Measurements from ENCODE around the gene TRMT2A. TPM values are rescaled to one million over a fixed set of nuclear protein-coding genes. Genes with fewer than 3 reads are reported as not detected.

Gene TRMT2A
- total RNA-seq, 2 experiments from 2014 or later = 79.3 to 84.2 TPM

DNA sequence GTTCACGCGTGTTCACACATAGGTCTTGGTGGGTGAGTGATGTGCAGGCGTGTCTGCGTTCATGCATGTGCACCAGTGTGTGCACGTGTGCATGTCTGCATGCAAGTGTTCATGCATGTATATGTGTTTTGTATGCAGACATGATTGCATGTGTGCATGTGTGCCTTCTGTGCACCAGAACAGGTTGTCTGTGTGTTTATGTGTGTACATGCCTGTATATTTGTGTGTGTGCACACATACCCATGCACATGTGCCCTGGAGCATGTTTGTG is 19.5 kb upstream of the TRMT2A start:
- Mint-ChIP-seq H3K4me1 (ENCODE audit: low read depth) (peaks cover 33% of the 10 kb centered on the region), H3K27ac (no peak overlapping the region), H3K4me3 (peak overlapping the region; percentile 63), H3K36me3 (ENCODE audit: low read depth) (peaks cover 3% of the 10 kb centered on the region), H3K9me3 (no peaks in the 10 kb centered on the region), H3K27me3 (no peaks in the 10 kb centered on the region)
- POLR2A ChIA-PET = no interaction called here
- H3K27ac ChIP-seq (ENCODE audit: low read depth in 1 of 2, low read length in 2 of 2) = no peak overlapping the region
- no peaks in the 10 kb centered on the region for H3K27me3 ChIP-seq (ENCODE audit: control insufficient read depth in 1 of 2, insufficient read depth in 2 of 2, low read length in 2 of 2)
- CTCF ChIA-PET = no interaction called here
- TF ChIP-seq, protein P1, sequence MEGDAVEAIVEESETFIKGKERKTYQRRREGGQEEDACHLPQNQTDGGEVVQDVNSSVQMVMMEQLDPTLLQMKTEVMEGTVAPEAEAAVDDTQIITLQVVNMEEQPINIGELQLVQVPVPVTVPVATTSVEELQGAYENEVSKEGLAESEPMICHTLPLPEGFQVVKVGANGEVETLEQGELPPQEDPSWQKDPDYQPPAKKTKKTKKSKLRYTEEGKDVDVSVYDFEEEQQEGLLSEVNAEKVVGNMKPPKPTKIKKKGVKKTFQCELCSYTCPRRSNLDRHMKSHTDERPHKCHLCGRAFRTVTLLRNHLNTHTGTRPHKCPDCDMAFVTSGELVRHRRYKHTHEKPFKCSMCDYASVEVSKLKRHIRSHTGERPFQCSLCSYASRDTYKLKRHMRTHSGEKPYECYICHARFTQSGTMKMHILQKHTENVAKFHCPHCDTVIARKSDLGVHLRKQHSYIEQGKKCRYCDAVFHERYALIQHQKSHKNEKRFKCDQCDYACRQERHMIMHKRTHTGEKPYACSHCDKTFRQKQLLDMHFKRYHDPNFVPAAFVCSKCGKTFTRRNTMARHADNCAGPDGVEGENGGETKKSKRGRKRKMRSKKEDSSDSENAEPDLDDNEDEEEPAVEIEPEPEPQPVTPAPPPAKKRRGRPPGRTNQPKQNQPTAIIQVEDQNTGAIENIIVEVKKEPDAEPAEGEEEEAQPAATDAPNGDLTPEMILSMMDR (IDR thresholded peaks at IDR 0.05) = no peak
- ATAC-seq (ENCODE audit: poor library complexity) (no peak), DNase-seq (no peak)
- H3K9me3 ChIP-seq (ENCODE audit: control insufficient read depth in 1 of 2, insufficient read depth in 1 of 2, low read length in 2 of 2) = no peaks in the 10 kb centered on the region
- H3K4me1 ChIP-seq (ENCODE audit: insufficient read depth, low read length) = peaks cover 50% of the 10 kb centered on the region
- H3K4me3 ChIP-seq (ENCODE audit: low read length) = no peak overlapping the region
- H3K36me3 ChIP-seq (ENCODE audit: insufficient read depth, low read length) = peaks cover 7% of the 10 kb centered on the region
- intact Hi-C loops (cut with DNase I, micrococcal nuclease) = no loop called here

DNA sequence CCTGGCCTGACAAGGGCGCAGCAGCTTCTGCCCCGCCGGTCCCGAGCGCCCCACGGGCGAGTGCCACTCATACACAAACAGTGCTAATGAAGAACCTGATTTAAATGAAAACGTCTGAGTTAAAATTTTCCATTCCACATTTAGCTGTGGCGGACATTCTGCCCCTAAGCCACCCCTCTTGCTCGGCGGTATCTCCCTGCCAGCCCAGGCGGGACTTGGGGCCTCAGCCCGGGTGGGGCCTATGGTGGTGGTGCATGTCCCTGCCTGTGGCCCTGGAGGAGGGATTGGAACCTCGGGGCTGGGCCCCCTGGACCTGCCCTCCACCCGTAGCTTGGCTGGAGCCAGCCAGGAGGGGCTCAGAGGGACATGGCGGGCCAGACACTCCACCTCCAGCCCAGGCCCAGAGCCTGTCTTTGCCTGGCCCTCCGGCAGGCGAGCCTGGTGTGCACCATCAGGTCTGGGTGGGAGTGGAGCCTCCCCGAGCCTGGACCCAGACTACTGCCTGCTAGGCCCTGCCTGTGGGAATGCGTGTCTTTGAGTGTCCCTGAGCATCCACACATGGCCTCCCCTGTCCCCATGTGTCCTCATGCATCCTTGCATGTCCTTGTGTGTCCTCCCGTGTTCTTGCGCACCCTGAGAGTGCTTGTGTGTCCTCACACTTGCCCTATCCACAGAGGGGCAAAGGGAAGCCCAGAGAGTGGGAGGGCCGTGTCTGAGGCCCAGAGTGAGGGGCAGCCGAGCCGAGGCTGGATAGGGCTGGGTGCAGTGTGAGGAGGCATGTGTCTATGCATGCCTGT is 19.0 kb upstream of the TRMT2A start:
- Mint-ChIP-seq H3K27ac (no peak overlapping the region), H3K9me3 (no peaks in the 10 kb centered on the region), H3K27me3 (no peaks in the 10 kb centered on the region), H3K4me3 (peak overlapping the region; percentile 63), H3K4me1 (ENCODE audit: low read depth) (peaks cover 33% of the 10 kb centered on the region), H3K36me3 (ENCODE audit: low read depth) (peaks cover 3% of the 10 kb centered on the region)
- ATAC-seq (ENCODE audit: poor library complexity) (no peak), DNase-seq (no peak)
- Histone ChIP-seq H3K27ac (ENCODE audit: low read depth in 1 of 2, low read length in 2 of 2) (no peak overlapping the region), H3K36me3 (ENCODE audit: insufficient read depth, low read length) (peaks cover 7% of the 10 kb centered on the region), H3K4me3 (ENCODE audit: low read length) (no peak overlapping the region), H3K27me3 (ENCODE audit: control insufficient read depth in 1 of 2, insufficient read depth in 2 of 2, low read length in 2 of 2) (no peaks in the 10 kb centered on the region), H3K4me1 (ENCODE audit: insufficient read depth, low read length) (peaks cover 50% of the 10 kb centered on the region), H3K9me3 (ENCODE audit: control insufficient read depth in 1 of 2, insufficient read depth in 1 of 2, low read length in 2 of 2) (no peaks in the 10 kb centered on the region)
- ChIA-PET POLR2A (no interaction called here), CTCF (interaction anchor here (1.3 kb wide), 1 partner anchor 165 kb away, joined by 3 read pairs; no protein-coding TSS in a partner anchor)
- TF ChIP-seq, protein P1 (IDR thresholded peaks at IDR 0.05) = no peak
- intact Hi-C loops (cut with DNase I, micrococcal nuclease) = no loop called here

DNA sequence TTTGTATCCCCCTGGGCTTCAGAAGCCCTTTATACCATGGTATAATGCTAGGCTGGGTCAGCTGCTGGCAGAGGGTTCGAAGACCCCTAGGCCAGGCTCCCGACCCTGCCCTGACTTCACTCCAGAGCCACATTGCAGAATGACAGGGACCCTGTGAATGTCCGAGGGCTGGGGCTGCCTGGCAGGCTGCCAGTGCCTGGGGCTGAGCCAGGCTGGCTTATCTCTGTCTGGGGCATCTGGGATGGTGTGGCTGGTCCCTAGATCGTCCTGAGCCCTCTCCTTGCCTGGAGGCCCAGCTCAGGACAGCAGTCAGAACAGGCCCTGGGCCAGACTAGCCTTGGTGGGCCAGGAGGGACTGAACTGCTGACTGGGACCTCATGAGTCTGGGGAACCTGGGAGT is 18.2 kb upstream of the TRMT2A start:
- POLR2A ChIA-PET = no interaction called here
- Mint-ChIP-seq H3K27me3 (no peaks in the 10 kb centered on the region), H3K4me1 (ENCODE audit: low read depth) (peaks cover 33% of the 10 kb centered on the region), H3K27ac (no peak overlapping the region), H3K9me3 (no peaks in the 10 kb centered on the region), H3K36me3 (ENCODE audit: low read depth) (peaks cover 3% of the 10 kb centered on the region), H3K4me3 (peak overlapping the region; percentile 25)
- Histone ChIP-seq H3K4me3 (ENCODE audit: low read length) (no peak overlapping the region), H3K27me3 (ENCODE audit: control insufficient read depth in 1 of 2, insufficient read depth in 2 of 2, low read length in 2 of 2) (no peaks in the 10 kb centered on the region), H3K27ac (ENCODE audit: low read depth in 1 of 2, low read length in 2 of 2) (no peak overlapping the region), H3K4me1 (ENCODE audit: insufficient read depth, low read length) (peaks cover 56% of the 10 kb centered on the region), H3K9me3 (ENCODE audit: control insufficient read depth in 1 of 2, insufficient read depth in 1 of 2, low read length in 2 of 2) (no peaks in the 10 kb centered on the region), H3K36me3 (ENCODE audit: insufficient read depth, low read length) (peaks cover 7% of the 10 kb centered on the region)
- intact Hi-C loops (cut with DNase I, micrococcal nuclease) = no loop called here
- no peak for ATAC-seq (ENCODE audit: poor library complexity)
- CTCF ChIA-PET = interaction anchor here (0.6 to 1.3 kb wide), 2 partner anchors 24 to 164 kb away, joined by 3 read pairs; no protein-coding TSS in a partner anchor
- TF ChIP-seq, protein P1 (IDR thresholded peaks at IDR 0.05) = no peak
- no peak for DNase-seq

All from CD4-positive, alpha-beta T cell (primary cell).